Loucy (cell line): Measurements from ENCODE around the gene HABP4.

Experiments
- H2AFZ ChIP-seq: fragments of 200-600 bp; sonication (generic); 2 replicates; pipeline ENCODE4 v1.6.0; 2016; ENCODE audit warnings: antibody characterized with exemption, mild to moderate bottlenecking, low read length, moderate library complexity
- H3F3A ChIP-seq: fragments of 200-600 bp; 2 replicates; pipeline ENCODE4 v1.6.0; 2016; ENCODE audit warnings: antibody characterized with exemption, low read depth, mild to moderate bottlenecking
- H3K27me3 ChIP-seq: fragments of 200-600 bp; sonication (generic); 2 replicates; pipeline ENCODE4 v1.6.1; 2014; ENCODE audit warnings: low read length, mild to moderate bottlenecking; ENCODE audit not compliant: insufficient read depth, poor library complexity, severe bottlenecking
- H3K36me3 ChIP-seq: fragments of 200-600 bp; sonication (generic); 2 replicates; pipeline ENCODE4 v1.6.1; 2016; ENCODE audit warnings: low read length; ENCODE audit not compliant: insufficient read depth
- H3K4me1 ChIP-seq: fragments of 200-600 bp; sonication (generic); 2 replicates; pipeline ENCODE4 v1.5.1; 2014; ENCODE audit warnings: low read length, mild to moderate bottlenecking; ENCODE audit not compliant: insufficient read depth, poor library complexity, severe bottlenecking
- H3K4me2 ChIP-seq: fragments of 200-600 bp; sonication (generic); 2 replicates; pipeline ENCODE4 v1.6.0; 2014; ENCODE audit warnings: antibody characterized with exemption, low read length, low read depth, mild to moderate bottlenecking; ENCODE audit not compliant: poor library complexity, severe bottlenecking
- H3K4me3 ChIP-seq: fragments of 200-600 bp; sonication (generic); 2 replicates; pipeline ENCODE4 v1.5.1; 2014; ENCODE audit warnings: low read length, mild to moderate bottlenecking, mixed read lengths; ENCODE audit not compliant: poor library complexity, severe bottlenecking
- H3K79me2 ChIP-seq: fragments of 200-600 bp; sonication (generic); 2 replicates; pipeline ENCODE4 v1.6.1; 2014; ENCODE audit warnings: low read length; ENCODE audit not compliant: insufficient read depth
- H3K9ac ChIP-seq: fragments of 200-600 bp; sonication (generic); 2 replicates; pipeline ENCODE4 v1.6.0; 2014; ENCODE audit warnings: mild to moderate bottlenecking, low read depth, low read length, moderate library complexity; ENCODE audit not compliant: poor library complexity, severe bottlenecking
- H3K9me2 ChIP-seq: fragments of 200-600 bp; sonication (generic); replicated peaks from 2 replicates; pipeline ENCODE4 v1.6.1; 2016; ENCODE audit warnings: low read depth, low read length, mixed read lengths
- H3K9me3 ChIP-seq: fragments of 200-600 bp; sonication (generic); 2 replicates; pipeline ENCODE4 v1.6.1; 2014; ENCODE audit warnings: mild to moderate bottlenecking, antibody characterized with exemption, low read length, low read depth; ENCODE audit not compliant: insufficient read depth
- H4K20me1 ChIP-seq: fragments of 200-600 bp; sonication (generic); 2 replicates; pipeline ENCODE4 v1.6.0; 2014; ENCODE audit warnings: antibody characterized with exemption, low read length, mild to moderate bottlenecking; ENCODE audit not compliant: insufficient read depth, poor library complexity, severe bottlenecking
- EZH2phosphoT487 ChIP-seq: fragments of 200-600 bp; IDR thresholded peaks from 2 replicates; pipeline ENCODE4 v1.6.1; 2018; ENCODE audit warnings: antibody characterized with exemption, mild to moderate bottlenecking, moderate library complexity, borderline replicate concordance
- TF ChIP-seq, protein P1 (sequence below): fragments of 200-600 bp; sonication (generic); conservative IDR thresholded peaks from 2 replicates; pipeline ENCODE4 v1.5.1; 2014; ENCODE audit warnings: mild to moderate bottlenecking, antibody characterized with exemption, low read length

HABP4 gene

DNA sequence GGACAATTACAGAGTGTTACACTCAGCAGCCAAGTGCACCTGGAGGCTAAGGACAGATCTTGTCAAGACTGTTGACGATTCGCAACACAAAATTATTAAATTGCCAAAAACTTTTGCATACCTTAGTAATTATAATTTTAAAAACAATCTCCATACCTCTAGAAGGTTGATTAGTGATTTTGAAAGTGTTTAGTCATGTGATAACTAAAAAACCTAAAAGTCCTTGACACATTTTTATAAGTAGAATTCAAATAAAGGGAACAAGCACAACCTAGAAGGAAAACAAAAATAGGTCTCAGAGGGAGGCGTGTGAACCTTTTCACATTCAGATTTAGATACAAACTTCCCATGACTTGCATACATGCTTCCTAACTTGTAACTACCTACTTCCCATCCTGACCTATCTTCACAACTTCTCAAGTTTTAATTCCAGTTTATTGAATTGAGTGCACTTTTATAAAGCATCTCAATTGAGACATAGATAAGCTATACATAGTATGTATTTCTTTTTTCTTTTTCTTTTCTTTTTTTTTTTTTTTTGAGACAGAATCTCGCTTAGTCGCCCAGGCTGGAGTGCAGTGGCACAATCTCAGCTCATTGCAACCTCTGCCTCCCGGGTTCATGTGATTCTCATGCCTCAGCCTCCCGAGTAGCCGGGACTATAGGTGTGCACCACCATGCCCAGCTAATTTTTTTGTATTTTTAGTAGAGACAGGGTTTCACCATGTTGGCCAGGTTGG, 37.6 kb upstream of the HABP4 start:
- Histone ChIP-seq H3K4me2 (peak overlapping the region; percentile 93), H3K27me3 (no peaks in the 10 kb centered on the region), H3K9me3 (no peaks in the 10 kb centered on the region), H3F3A (peaks cover 10% of the 10 kb centered on the region), H3K79me2 (peaks cover 91% of the 10 kb centered on the region), H3K4me1 (peaks cover 51% of the 10 kb centered on the region), H2AFZ (no peak overlapping the region), H3K36me3 (peaks cover 22% of the 10 kb centered on the region; the same call in 1 of the 2 replicates), H3K9me2 (no peaks in the 10 kb centered on the region), H3K4me3 (peak overlapping the region; percentile 38), H4K20me1 (peaks cover 68% of the 10 kb centered on the region), H3K9ac (no peak overlapping the region)
- TF ChIP-seq, protein P1, sequence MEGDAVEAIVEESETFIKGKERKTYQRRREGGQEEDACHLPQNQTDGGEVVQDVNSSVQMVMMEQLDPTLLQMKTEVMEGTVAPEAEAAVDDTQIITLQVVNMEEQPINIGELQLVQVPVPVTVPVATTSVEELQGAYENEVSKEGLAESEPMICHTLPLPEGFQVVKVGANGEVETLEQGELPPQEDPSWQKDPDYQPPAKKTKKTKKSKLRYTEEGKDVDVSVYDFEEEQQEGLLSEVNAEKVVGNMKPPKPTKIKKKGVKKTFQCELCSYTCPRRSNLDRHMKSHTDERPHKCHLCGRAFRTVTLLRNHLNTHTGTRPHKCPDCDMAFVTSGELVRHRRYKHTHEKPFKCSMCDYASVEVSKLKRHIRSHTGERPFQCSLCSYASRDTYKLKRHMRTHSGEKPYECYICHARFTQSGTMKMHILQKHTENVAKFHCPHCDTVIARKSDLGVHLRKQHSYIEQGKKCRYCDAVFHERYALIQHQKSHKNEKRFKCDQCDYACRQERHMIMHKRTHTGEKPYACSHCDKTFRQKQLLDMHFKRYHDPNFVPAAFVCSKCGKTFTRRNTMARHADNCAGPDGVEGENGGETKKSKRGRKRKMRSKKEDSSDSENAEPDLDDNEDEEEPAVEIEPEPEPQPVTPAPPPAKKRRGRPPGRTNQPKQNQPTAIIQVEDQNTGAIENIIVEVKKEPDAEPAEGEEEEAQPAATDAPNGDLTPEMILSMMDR: no peak
- no peak for TF ChIP-seq EZH2phosphoT487

DNA sequence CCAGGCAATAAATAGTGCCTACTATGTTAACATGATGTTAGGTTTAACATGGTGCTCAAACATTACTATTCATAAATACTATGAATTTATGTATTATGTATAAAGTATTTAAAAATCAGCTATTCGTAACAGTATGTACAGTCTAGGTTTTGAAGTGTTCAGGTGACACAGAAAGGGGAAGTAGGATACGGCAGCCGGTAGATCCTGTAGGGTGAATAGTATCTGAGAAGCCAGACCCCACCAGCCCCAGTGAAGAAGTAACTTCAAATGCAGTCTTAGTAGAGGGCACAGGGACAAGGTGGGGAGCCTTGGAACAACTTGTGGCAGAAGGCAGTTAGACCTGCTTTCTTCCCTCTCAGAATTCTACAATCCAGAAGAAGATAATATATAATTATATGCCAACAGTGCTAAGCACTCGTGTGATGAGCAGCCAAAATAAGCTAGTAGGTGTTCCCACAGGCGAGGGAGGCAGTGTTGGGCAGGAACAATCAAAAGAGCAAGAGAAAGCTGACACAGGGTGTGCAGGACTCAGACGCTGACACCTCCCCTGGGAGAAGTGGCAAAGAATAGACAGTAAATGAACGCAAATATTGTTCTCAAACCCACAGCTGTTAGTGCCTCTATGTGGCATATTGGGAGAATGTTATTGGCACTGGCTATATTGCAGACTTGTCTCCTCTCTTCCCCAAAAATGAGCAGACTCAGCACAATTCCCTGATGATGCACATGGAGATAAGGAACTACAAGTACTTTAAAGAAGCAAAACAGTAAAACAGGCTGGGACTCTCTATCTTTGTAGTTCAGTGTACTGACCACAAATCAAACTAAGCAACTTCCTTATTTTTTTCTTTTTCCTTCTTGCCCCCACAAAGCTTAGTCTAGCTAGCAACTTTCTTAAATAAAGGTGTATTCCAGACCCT, 36.4 kb upstream of the HABP4 start:
- TF ChIP-seq EZH2phosphoT487: no peak
- TF ChIP-seq, protein P1: no peak
- Histone ChIP-seq H3K27me3 (peaks cover 4% of the 10 kb centered on the region), H3K4me3 (peak overlapping the region; percentile 98), H3K79me2 (peaks cover 82% of the 10 kb centered on the region), H3K36me3 (peaks cover 19% of the 10 kb centered on the region; the same call in 1 of the 2 replicates), H2AFZ (no peak overlapping the region), H3K9me2 (no peaks in the 10 kb centered on the region), H3K4me1 (peaks cover 47% of the 10 kb centered on the region), H3K9ac (peak overlapping the region; percentile 40), H4K20me1 (peaks cover 68% of the 10 kb centered on the region), H3K9me3 (no peaks in the 10 kb centered on the region), H3K4me2 (peak overlapping the region; percentile 93), H3F3A (peaks cover 13% of the 10 kb centered on the region)

DNA sequence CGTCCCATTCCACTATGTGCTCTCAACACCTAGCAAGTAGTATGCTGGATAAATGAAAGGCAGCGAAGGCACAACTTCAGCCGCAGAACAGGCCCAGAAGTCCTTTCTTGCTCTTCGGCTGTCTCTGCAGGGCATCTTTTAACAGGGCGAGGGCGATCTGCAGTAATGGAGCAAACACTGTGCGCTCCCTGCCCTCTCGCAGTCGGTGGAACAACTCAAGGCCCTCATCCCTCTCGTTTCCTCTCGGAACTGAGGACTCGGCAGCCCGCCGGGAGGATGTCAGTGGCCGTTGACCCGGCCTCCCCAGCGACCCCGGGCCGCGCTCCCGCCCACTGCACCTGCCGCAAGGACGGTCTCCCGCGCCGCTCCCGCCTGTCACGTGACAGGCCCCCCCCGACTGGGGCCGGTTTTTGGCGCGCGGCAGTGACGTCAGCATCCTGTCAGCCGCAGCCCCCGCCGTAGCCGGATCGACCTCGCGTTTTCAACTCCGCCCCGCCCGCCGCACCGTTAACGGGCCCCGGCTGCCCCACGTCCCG, 32.9 kb upstream of the HABP4 start:
- Histone ChIP-seq H3K9ac (peak overlapping the region; percentile 89), H3F3A (peaks cover 21% of the 10 kb centered on the region), H3K9me2 (no peaks in the 10 kb centered on the region), H2AFZ (peak overlapping the region; percentile 30), H3K4me2 (peak overlapping the region; percentile 93), H3K9me3 (no peaks in the 10 kb centered on the region), H3K4me1 (peaks cover 58% of the 10 kb centered on the region), H3K79me2 (peaks cover 51% of the 10 kb centered on the region), H3K4me3 (peak overlapping the region; percentile 98), H3K27me3 (peaks cover 4% of the 10 kb centered on the region), H3K36me3 (no peaks in the 10 kb centered on the region), H4K20me1 (peaks cover 45% of the 10 kb centered on the region)
- TF ChIP-seq, protein P1: no peak; the same call in 1 of the 2 replicates
- no peak for TF ChIP-seq EZH2phosphoT487
